Stimulated activated CD8-positive, alpha-beta memory T cell treated with anti-CD3 and anti-CD28 coated beads, Interleukin-7, amount 100 ng/mL, for 1 hour (primary cell): ENCODE data around the gene OTULIN.
A peak's percentile ranks its signal among the peaks of the same experiment; 100 is the strongest.

Experiments
- DNase-seq, 2 donors: peaks; one replicate each; pipeline ENCODE4 v3.0.0-alpha.2; 2020; ENCODE audit warnings: low read depth in 2 of 2

OTULIN gene

DNA sequence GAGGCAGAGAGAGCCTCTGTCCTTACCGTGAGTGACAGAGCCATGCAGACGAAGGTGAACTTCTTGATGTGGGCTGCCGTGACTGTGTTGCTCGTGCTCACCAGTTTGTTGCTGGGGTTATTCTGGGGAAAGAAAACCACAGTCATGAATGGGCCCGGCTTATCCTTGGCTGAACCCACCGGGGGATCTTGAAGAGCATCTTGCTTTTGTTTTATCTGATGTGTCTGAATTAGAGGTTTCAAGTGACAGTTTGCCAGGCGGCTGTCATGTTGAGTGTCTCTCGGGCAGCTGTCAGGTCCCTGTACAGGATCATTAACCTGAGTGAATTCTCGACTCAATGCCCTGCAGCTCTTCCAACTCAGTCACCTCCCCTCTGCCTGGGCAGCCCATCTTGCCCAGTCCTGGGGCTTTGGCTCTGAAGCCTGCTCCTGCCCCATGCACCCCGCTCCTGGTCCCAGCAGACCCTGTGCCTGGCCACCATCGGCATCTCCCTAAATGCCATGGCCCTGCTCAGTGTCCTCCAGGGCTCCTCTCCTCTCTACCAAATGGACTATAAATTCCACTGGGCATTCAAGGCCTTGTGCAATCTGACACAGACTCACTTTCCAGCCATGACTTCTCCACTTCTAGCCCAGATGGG is 77.4 kb downstream of the OTULIN start:
- no peak for DNase-seq

DNA sequence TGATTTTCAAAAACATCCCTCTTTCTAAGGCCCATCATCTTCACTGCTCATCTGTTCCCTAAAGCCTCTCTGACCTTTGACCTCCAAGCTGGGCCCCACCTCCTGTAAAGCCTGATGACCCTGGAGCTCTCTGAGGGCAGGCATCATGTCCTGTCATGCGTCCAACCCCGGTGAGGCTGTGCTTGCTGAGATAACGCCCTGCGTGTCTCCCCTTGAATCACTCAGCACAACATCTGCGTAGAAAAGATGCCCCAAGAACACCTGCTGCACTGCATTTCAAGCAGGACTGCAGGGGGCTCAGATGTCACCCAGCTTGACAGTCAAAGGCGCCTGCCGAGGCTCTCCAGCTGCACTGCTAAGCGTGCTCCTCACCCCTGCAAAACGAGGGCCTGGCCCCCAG is 78.0 kb downstream of the OTULIN start:
- no peak for DNase-seq

DNA sequence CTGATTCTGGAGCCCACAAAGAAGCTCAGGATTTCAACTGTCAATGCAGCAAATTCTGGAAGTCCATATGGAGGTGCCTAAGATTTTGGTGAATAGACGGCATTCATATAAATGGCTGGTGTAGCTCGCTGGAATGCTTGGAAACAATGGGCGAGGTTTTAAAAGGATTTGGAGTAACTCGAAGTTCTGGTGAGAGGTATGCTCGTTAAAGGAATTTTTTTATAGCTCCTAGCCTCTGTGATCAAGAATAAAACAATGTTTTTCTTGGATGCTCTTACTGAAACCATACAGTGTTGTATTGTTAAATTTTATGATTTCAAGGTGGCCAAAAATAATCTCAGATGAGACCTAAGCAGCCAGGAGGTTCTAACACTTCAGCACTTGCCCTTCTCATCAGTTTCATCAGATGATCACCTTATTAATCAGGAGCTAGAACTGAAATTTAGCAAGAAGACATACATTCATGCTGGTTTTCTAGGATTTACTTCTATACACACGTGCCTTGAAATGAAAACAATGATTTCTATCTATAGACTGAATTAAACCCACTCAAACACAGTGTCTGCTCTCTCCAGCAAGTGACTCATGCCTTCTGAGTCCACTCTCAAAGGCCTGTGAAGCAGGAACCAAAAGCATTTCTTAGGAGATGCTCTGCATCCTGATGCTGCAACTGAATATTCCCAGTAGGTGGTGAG is 79.2 kb downstream of the OTULIN start:
- DNase-seq, result no peak

DNA sequence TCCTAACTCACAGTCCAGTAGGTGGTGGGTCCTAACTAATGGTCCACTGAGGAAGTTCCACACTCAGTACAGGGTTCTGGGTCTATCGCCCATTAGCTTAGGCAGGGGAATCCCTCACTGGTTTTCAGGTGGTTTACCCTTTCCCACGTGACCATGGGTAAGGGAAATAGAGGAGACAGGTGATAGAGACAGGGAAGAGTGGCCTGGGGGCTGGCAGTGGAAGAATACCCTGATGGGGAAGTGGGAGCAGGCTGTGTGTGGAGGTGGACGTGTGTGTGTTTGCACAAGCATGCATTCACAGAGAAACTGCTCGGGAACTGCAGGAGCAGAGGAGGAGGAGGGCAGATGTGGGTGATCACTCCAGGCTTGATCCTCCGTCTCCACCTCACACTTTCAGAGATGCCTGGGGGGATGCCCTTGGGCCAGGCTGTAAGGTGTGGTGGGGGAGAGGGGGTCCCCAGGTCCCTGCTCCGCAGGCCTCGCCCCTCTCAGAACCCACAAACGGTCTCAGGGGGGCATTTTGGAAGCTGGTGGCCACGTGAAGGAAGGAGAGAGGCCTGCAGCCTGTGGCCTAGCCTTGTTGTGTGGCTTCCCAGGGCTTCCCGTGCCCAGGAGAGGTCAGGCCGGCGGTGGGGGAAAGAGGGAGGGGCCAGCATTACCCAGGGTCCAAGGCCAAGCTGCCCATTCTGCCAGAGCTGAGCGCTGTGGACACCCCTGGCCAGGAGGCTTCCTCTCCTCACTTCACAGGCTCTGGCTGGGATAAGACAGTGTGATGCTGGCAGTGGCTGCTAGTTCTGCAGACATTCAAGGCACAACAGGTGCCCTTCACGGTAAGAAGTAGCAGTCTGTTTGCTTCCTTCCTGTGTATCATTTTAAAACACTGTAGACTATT is 80.0 kb downstream of the OTULIN start:
- DNase-seq, result no peak

- no peak for DNase-seq
These were observed 80.7 kb downstream of the OTULIN start for GRCh38 chr5:14745188-14745563.

DNA sequence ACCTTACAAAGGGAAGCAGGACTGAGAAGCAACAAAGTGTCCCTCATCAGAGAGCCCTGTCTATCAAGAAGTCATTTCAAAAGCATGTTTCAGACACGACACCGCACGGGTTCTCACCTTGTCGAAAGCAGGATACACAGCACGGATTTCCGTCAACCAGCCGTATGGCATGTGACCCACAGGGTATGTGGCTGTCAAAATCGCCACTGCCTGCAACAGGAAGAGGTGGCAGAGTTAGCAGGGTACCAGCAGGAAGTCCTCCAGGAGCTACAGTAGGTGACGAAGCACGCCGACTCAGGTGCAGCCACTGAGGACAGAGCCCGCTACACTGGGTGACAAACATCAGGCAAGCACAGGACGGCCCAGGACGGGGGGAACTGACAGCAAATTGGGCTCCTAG is 81.2 kb downstream of the OTULIN start:
- DNase-seq, result peak in 1 of 2 donors; percentile 23

GRCh38 chr5:14748180-14748900 is 83.8 kb downstream of the OTULIN start:
- no peak for DNase-seq
